Stimulated activated CD8-positive, alpha-beta memory T cell treated with anti-CD3 and anti-CD28 coated beads, Interleukin-7, amount 100 ng/mL, for 4 hours (primary cell): ENCODE results near the gene FAHD2A.
"Not testable (repeated sequence)": the region's sequence is repeated elsewhere in the genome, so short reads cannot be mapped to it uniquely, and the experiment has no call there.

Experiments
- DNase-seq, 2 donors: peaks; one replicate each; pipeline ENCODE4 v3.0.0-alpha.2; 2020; ENCODE audit warnings: low read depth in 2 of 2

FAHD2A gene

DNA sequence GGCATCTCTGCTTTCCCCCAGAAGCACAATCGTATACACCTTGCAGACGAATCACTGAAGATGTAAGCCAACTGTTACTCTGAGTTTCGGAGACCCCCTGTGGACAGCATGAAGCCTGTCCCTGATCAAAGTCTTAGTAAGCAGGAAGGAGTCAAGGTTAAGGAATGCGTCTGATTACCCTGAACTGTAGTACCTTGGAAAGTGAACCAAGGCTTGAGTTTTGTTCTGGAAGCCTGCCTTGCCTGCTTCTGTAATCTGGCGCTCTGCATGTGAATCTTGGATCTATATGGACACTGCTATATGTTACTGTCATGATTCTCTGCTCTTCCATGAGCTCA, 33.3 kb downstream of the FAHD2A start:
- not testable (repeated sequence) for DNase-seq

DNA sequence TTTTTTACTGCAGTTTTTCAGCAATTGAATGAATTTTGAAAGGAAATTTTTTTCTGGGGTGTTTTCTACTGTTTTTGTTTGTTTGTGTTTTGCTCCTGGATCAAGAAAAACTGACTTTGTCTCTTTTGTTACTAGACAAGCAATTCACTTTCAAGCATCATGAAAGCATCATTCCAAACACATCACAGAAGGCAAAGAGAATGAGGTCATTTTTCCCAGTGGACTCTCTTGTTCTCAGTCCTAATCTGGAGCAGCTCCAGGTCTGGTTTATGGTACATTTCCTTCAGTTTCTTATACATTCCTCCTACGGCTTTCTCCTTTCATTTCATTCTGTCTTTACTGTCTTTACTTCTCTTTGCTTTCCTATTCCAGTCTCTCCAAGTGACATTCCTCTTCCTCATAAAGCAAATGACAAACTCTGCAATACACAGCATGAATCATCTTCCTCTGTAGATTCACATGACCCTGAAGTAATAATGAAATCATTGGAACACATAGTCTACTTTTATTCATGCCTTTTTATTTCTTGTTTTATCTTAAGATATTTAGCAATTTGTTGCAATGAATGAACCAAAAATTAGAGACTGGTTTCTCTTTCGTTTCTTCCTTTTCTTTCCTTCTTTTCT, 40.1 kb downstream of the FAHD2A start:
- DNase-seq: not testable (repeated sequence)

DNA sequence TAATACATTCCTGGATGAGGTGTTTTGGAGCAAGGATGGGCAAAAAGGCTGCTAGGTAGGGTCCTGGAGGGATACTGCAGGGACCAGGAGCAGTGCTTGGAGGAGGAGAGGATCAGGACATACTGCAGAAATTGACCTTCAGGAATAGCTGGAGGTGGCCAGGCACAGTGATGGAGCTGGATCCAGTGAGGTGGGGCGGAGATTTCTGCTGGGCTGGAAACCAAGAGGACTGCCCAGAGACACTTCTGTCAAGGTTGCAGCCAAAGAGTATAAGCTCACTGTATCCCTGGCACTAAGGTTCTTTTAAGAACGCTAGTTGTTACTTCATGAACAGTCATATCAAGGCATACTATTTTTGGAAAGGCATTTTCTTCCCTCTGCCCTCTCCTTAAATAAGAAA, 42.8 kb downstream of the FAHD2A start:
- DNase-seq: not testable (repeated sequence)

DNA sequence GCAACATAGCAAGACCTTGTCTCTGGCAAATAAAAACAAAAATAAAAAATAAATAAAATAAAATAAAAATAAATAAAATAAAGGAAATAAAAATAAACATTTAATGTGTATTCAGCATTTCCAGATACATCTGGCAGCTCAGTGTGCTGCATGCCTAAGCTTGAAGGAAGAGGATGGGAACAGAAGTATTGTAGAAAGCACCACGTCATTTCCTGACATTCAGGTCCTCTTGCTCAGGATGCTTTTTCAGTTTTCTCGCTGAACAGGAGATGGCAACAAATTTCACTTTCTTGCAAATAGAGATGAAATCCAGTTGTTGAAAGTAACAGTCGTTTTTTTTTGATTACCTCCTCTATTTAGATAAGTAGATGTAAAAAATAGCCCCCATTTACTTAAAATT, 60.8 kb downstream of the FAHD2A start:
- DNase-seq: not testable (repeated sequence)
